Keratinocyte (primary cell): ENCODE data around the gene SYT1. TPM values are rescaled to one million over a fixed set of nuclear protein-coding genes. Genes with fewer than 3 reads are reported as not detected.

Experiments used
- DNase-seq: peaks from one replicate; pipeline ENCODE4 v3.0.0-alpha.2; 2011; ENCODE audit warnings: low read depth, missing footprints, low spot score
- FAIRE-seq: peaks from 2 replicates; lab custom pipeline; 2011; peaks lifted over from hg19 to GRCh38; lab: Jason Lieb, UNC
- H2AFZ ChIP-seq: 2 replicates; pipeline ENCODE4 v1.6.0; 2012; ENCODE audit warnings: low read length, control low read depth, inconsistent platforms; ENCODE audit not compliant: control insufficient read depth
- H3K27ac ChIP-seq: 2 replicates; pipeline ENCODE4 v1.5.1; 2011; ENCODE audit warnings: low read length; ENCODE audit not compliant: control insufficient read depth, insufficient read depth
- H3K27me3 ChIP-seq: 3 replicates; pipeline ENCODE4 v1.6.0; 2011; ENCODE audit warnings: low read length; ENCODE audit not compliant: control insufficient read depth, insufficient read depth; ENCODE audit errors: extremely low read depth
- H3K36me3 ChIP-seq, 2 experiments: 2 replicates in 1 of 2; 3 replicates in 1 of 2; pipeline ENCODE4 v1.5.1; 2011; ENCODE audit warnings: low read length in 2 of 2, mild to moderate bottlenecking in 1 of 2; ENCODE audit not compliant: control insufficient read depth in 2 of 2, insufficient read depth in 2 of 2; ENCODE audit errors: extremely low read depth in 1 of 2
- H3K4me1 ChIP-seq: 3 replicates; pipeline ENCODE4 v1.5.1; 2011; ENCODE audit warnings: low read length; ENCODE audit not compliant: control insufficient read depth, insufficient read depth; ENCODE audit errors: extremely low read depth
- H3K4me2 ChIP-seq: 3 replicates; pipeline ENCODE4 v1.6.0; 2011; ENCODE audit warnings: low read depth, low read length; ENCODE audit not compliant: control insufficient read depth, insufficient read depth; ENCODE audit errors: extremely low read depth
- H3K4me3 ChIP-seq, 3 experiments: fragments of 200-600 bp in 1 of 3; sonication (generic) in 1 of 3; 2 replicates in 2 of 3; 3 replicates in 1 of 3; pipeline ENCODE4 v1.5.1; 2011 to 2016; ENCODE audit warnings: low read length in 3 of 3, mild to moderate bottlenecking in 3 of 3, control low read depth in 2 of 3, inconsistent platforms in 1 of 3, low read depth in 1 of 3, mixed read lengths in 1 of 3, mixed run types in 1 of 3, moderate library complexity in 1 of 3; ENCODE audit not compliant: control insufficient read depth in 2 of 3, insufficient read depth in 2 of 3; ENCODE audit errors: extremely low read depth in 1 of 3
- H3K79me2 ChIP-seq: 2 replicates; pipeline ENCODE4 v1.6.0; 2012; ENCODE audit warnings: low read length; ENCODE audit not compliant: control insufficient read depth, insufficient read depth
- H3K9ac ChIP-seq: 3 replicates; pipeline ENCODE4 v1.6.0; 2011; ENCODE audit warnings: low read length; ENCODE audit not compliant: control insufficient read depth, insufficient read depth; ENCODE audit errors: extremely low read depth
- H3K9me1 ChIP-seq: 3 replicates; pipeline ENCODE4 v1.6.0; 2011; ENCODE audit warnings: low read length; ENCODE audit not compliant: control insufficient read depth, insufficient read depth; ENCODE audit errors: extremely low read depth
- H3K9me3 ChIP-seq: 2 replicates; pipeline ENCODE4 v1.5.1; 2012; ENCODE audit warnings: low read depth, low read length; ENCODE audit not compliant: control insufficient read depth
- H4K20me1 ChIP-seq: 3 replicates; pipeline ENCODE4 v1.6.0; 2011; ENCODE audit warnings: low read length; ENCODE audit not compliant: control insufficient read depth, insufficient read depth; ENCODE audit errors: extremely low read depth
- EZH2 ChIP-seq: IDR thresholded peaks from one replicate; pipeline ENCODE4 v1.6.1; 2012; ENCODE audit warnings: inconsistent platforms, mild to moderate bottlenecking, low read length, moderate library complexity
- dilution Hi-C: fragments of 300-500 bp; cut with MboI; formaldehyde crosslinking; loops from one replicate; pipeline ENCODE4 v1.7.0; 2020; ENCODE audit warnings: low sequenced_read_pairs; ENCODE audit not compliant: extremely low pct_ligation_motif_present
- polyA plus RNA-seq, 5 experiments: library from polyadenylated mRNA; depleted of rRNA in 3 of 5; stranded (reverse) in 3 of 5; stranded (forward) in 1 of 5; unstranded in 1 of 5; fragments of >200 nt; gene quantifications; 1 replicate in 1 of 5; 2 replicates in 3 of 5; 3 replicates in 1 of 5; pipeline versions ENCODE4 v1.2.1 to v1.2.3, GENCODE V29; 2011 to 2012; ENCODE audit warnings: missing spikeins in 2 of 5, low read depth in 1 of 5, low replicate concordance in 1 of 5
- TF ChIP-seq, protein P1 (sequence below), 3 experiments: IDR thresholded peaks in 1 of 3; conservative IDR thresholded peaks in 1 of 3; optimal IDR thresholded peaks in 1 of 3; 2 replicates in 2 of 3; 3 replicates in 1 of 3; pipeline versions ENCODE3 to v1.5.1; 2011; ENCODE audit warnings: low read length in 3 of 3, mild to moderate bottlenecking in 3 of 3, moderate library complexity in 2 of 3, control low read depth in 1 of 3, inconsistent platforms in 1 of 3; ENCODE audit not compliant: insufficient read depth in 2 of 3; ENCODE audit errors: extremely low read depth in 1 of 3

SYT1 gene
- polyA plus RNA-seq, 1 donor (not counting 4 experiments of a cell fraction or from before 2014, with no cell fraction given), result 6.1 TPM

DNA sequence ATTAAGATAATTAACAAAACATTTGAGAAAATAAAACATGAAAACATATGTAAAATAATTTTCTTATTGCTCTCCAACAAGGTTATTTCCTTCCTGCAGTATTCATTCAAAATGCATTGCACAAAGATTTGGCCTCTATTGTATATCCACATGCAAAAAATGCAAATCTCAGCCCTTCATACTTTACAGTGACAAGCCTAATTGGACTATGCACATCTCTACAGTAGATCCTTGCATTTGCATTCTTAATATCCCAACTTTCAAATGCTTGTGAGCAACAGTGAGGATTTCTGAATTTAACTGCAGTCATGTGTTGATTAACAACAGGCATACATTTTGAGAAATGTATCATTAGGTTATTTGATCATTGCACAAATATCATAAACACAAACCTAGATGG lies 492.5 kb downstream of the SYT1 start:
- no peak for FAIRE-seq
- no peak overlapping the region for H3K4me3 ChIP-seq
- no peak for TF ChIP-seq EZH2
- TF ChIP-seq, protein P1, sequence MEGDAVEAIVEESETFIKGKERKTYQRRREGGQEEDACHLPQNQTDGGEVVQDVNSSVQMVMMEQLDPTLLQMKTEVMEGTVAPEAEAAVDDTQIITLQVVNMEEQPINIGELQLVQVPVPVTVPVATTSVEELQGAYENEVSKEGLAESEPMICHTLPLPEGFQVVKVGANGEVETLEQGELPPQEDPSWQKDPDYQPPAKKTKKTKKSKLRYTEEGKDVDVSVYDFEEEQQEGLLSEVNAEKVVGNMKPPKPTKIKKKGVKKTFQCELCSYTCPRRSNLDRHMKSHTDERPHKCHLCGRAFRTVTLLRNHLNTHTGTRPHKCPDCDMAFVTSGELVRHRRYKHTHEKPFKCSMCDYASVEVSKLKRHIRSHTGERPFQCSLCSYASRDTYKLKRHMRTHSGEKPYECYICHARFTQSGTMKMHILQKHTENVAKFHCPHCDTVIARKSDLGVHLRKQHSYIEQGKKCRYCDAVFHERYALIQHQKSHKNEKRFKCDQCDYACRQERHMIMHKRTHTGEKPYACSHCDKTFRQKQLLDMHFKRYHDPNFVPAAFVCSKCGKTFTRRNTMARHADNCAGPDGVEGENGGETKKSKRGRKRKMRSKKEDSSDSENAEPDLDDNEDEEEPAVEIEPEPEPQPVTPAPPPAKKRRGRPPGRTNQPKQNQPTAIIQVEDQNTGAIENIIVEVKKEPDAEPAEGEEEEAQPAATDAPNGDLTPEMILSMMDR (optimal IDR thresholded peaks at IDR 0.05 in 1 of 3, IDR thresholded peaks at IDR 0.05 in 1 of 3, conservative IDR thresholded peaks at IDR 0.05 in 1 of 3; ENCODE audit: extremely low read depth in 1 of 3, insufficient read depth in 2 of 3, low read length in 3 of 3), result no peak
- no peaks in the 10 kb centered on the region for H3K27me3 ChIP-seq
- peaks cover 3% of the 10 kb centered on the region for H3K9me1 ChIP-seq
- H3K9me3 ChIP-seq, result no peaks in the 10 kb centered on the region
- H3K79me2 ChIP-seq, result no peaks in the 10 kb centered on the region
- no peak overlapping the region for H3K27ac ChIP-seq
- no peaks in the 10 kb centered on the region for H4K20me1 ChIP-seq
- DNase-seq, result no peak
- dilution Hi-C loops, result no loop called here
- no peaks in the 10 kb centered on the region for H3K4me1 ChIP-seq
- no peak overlapping the region for H2AFZ ChIP-seq
- H3K36me3 ChIP-seq, result no peaks in the 10 kb centered on the region
- no peak overlapping the region for H3K9ac ChIP-seq
- H3K4me2 ChIP-seq, result no peak overlapping the region

DNA sequence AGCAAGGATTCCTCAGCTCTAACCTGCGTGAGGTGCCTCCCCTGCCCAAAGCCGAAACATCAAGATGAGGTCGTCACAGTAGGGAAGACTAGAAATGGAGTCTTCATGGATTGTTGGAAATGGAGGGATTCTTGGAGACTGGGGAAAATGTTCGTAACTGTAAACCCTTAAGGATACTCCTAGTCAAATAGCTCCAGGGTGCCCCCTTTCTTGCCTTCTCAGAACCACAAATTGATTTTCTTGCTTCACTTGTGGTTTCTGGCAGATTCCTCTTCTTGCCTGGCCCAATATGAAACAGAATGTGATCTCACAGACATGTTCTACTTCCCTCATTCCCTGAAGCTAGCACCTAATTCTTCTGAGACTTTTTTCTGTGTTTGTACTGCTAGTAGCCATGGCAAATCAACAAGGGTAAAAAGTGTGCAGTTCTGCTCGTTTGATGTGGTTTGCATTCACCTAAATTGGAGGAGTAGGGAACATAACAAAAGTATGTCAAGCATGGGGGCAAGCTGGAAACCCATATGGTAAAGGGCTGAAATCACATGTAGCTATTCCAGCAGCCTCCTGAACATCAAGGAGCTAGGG lies 494.2 kb downstream of the SYT1 start:
- no peak overlapping the region for H3K27ac ChIP-seq
- no peaks in the 10 kb centered on the region for H3K9me3 ChIP-seq
- no peak overlapping the region for H3K4me3 ChIP-seq
- no peak for TF ChIP-seq EZH2
- TF ChIP-seq, protein P1 (optimal IDR thresholded peaks at IDR 0.05 in 1 of 3, IDR thresholded peaks at IDR 0.05 in 1 of 3, conservative IDR thresholded peaks at IDR 0.05 in 1 of 3; ENCODE audit: extremely low read depth in 1 of 3, insufficient read depth in 2 of 3, low read length in 3 of 3), result no peak
- no peaks in the 10 kb centered on the region for H4K20me1 ChIP-seq
- H2AFZ ChIP-seq, result no peak overlapping the region
- no peak overlapping the region for H3K4me2 ChIP-seq
- peaks cover 3% of the 10 kb centered on the region for H3K9me1 ChIP-seq
- H3K79me2 ChIP-seq, result no peaks in the 10 kb centered on the region
- no peak for FAIRE-seq
- DNase-seq, result no peak
- no peak overlapping the region for H3K9ac ChIP-seq
- no peaks in the 10 kb centered on the region for H3K36me3 ChIP-seq
- no peaks in the 10 kb centered on the region for H3K4me1 ChIP-seq
- no peaks in the 10 kb centered on the region for H3K27me3 ChIP-seq
- dilution Hi-C loops, result no loop called here
